SH-SY5Y (cell line): ENCODE results near the gene RNF225.

ENCODE experiments used
- GATA2 ChIP-seq: IDR thresholded peaks from 2 replicates; pipeline ENCODE4 v1.6.1; 2011; ENCODE audit warnings: mild to moderate bottlenecking, low read depth, low read length
- GATA3 ChIP-seq: IDR thresholded peaks from 2 replicates; pipeline ENCODE4 v1.6.1; 2011; ENCODE audit warnings: low read depth, mild to moderate bottlenecking, low read length, moderate library complexity

DNA sequence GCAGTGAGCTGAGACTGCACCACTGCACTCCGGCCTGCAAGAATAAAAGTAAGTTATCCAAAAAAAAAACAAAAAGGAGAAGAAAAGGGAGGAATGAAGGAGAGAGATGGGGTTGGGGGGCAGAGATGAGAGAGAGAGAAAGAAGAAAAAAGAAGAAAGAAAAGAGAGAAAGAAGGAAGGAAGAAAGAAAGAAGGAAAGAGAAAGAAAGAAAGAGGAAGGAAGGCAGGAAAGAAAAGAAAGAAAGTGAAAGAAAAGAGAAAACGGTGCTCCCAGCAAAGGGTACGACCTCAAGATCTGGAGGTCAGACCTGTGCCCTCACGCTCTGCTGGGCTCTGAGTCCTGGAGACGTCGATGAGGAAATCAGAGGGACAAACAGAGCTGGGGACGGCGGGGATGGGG is 45.9 kb upstream of the RNF225 start:
- TF ChIP-seq GATA2 (no peak), GATA3 (no peak)
